Activated naive CD4-positive, alpha-beta T cell treated with anti-CD3 and anti-CD28 coated beads for 36 hours (primary cell): ENCODE measurements around the gene YIPF7. TPM values are rescaled to one million over a fixed set of nuclear protein-coding genes. Genes with fewer than 3 reads are reported as not detected.

Experiments used
- CTCF ChIA-PET: fragments of 350-600 bp; sonication (Branson Sonifier 250); formaldehyde crosslinking; loops from one replicate; lab custom pipeline; 2021; ENCODE audit warnings: antibody characterized with exemption; lab: Charles Lee
- DNase-seq: peaks from one replicate; pipeline ENCODE4 v3.0.0-alpha.2; 2020
- H3K27ac Mint-ChIP-seq: one replicate; pipeline ENCODE4 v1.8.0; 2021; ENCODE audit warnings: mild to moderate bottlenecking, mixed read lengths
- H3K27me3 Mint-ChIP-seq: one replicate; pipeline ENCODE4 v1.8.0; 2021; ENCODE audit warnings: low read depth, mixed read lengths
- H3K36me3 Mint-ChIP-seq: one replicate; pipeline ENCODE4 v1.8.0; 2021; ENCODE audit warnings: low read depth, mixed read lengths
- H3K4me1 Mint-ChIP-seq: one replicate; pipeline ENCODE4 v1.8.0; 2021; ENCODE audit warnings: low read depth, mixed read lengths
- H3K4me3 Mint-ChIP-seq: one replicate; pipeline ENCODE4 v1.8.0; 2021; ENCODE audit warnings: mild to moderate bottlenecking, moderate library complexity, mixed read lengths
- H3K9me3 Mint-ChIP-seq: one replicate; pipeline ENCODE4 v1.8.0; 2021; ENCODE audit warnings: mixed read lengths
- intact Hi-C: fragments of 100-400 bp; cut with micrococcal nuclease; formaldehyde crosslinking; loops from one replicate; pipeline ENCODE4 v1.15.1; 2023
- total RNA-seq, 2 experiments: library from RNA; stranded (reverse); gene quantifications; one replicate each; pipeline ENCODE4 v1.2.3, GENCODE V29; 2021

The YIPF7 gene
- total RNA-seq, 2 experiments from 2014 or later: not detected

DNA sequence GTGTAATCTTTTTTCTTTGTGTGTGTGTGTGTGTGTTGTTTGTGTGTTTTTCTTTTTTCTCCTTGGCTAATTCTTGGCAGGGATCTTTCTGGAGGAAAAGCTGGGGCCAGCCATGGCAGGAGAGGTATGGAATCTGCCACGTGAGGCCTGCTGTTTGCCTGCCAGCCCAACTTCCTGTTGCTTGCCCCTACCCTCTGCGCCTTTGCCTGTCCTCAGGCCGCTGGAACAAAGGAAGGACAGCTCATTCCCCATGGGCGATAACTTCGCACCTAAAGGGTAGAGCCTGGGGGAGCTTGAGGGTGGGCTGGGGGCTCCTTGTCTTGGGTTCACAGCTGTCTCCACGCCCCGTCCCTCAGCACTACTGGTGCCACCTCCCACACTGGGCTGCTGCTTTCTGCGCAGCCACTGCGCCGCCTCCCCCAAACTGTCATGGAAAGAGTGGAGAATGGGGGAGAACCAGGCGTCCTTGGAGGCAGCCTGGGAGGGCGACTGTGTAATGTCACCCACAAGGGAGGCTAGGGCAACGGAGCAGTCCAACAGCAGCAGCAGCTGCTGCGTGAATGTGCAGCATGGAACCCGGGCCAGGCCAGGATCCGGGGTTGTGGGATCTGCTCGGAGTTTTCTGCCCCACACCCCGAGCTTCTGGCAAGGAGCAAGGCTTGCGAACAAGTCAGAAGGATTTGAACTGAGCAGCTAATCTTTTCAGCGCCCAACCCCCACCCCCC, 12.3 kb upstream of the YIPF7 start:
- no peaks in the 10 kb centered on the region for H3K36me3 Mint-ChIP-seq
- CTCF ChIA-PET: interaction anchor here (0.6 kb wide), 1 partner anchor 53 kb away, joined by 4 read pairs; no protein-coding TSS in a partner anchor

DNA sequence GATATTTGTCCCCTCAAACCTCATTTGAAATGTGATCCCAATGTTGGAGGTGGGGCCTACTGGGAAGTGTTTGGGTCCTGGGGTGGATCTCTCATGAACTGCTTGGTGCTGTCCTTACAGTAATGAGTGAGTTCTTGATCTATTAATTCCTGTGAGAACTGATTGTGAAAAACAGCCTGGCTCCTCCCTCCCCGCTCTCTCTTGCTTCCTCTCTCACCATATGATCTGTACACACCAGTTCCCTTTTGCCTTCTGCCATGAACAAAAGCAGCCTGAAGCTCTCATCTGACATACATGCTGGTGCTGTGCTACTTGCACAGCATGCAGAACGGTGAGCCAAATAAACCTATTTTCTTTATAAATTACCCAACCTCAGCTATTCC, 11.2 kb upstream of the YIPF7 start:
- CTCF ChIA-PET: no interaction called here
- H3K36me3 Mint-ChIP-seq: no peaks in the 10 kb centered on the region
- no peak for DNase-seq
- H3K27ac Mint-ChIP-seq: no peak overlapping the region
- H3K27me3 Mint-ChIP-seq: peaks cover 13% of the 10 kb centered on the region
- intact Hi-C loops: no loop called here
- H3K4me3 Mint-ChIP-seq: no peak overlapping the region
- H3K9me3 Mint-ChIP-seq: no peaks in the 10 kb centered on the region
- no peaks in the 10 kb centered on the region for H3K4me1 Mint-ChIP-seq

More for the DNA sequence above, 12.3 kb upstream of the YIPF7 start:
- H3K27me3 Mint-ChIP-seq: peaks cover 9% of the 10 kb centered on the region
- no peak for DNase-seq
- H3K9me3 Mint-ChIP-seq: no peaks in the 10 kb centered on the region
- H3K27ac Mint-ChIP-seq: no peak overlapping the region
- H3K4me1 Mint-ChIP-seq: no peaks in the 10 kb centered on the region
- intact Hi-C loops: no loop called here
- H3K4me3 Mint-ChIP-seq: no peak overlapping the region

DNA sequence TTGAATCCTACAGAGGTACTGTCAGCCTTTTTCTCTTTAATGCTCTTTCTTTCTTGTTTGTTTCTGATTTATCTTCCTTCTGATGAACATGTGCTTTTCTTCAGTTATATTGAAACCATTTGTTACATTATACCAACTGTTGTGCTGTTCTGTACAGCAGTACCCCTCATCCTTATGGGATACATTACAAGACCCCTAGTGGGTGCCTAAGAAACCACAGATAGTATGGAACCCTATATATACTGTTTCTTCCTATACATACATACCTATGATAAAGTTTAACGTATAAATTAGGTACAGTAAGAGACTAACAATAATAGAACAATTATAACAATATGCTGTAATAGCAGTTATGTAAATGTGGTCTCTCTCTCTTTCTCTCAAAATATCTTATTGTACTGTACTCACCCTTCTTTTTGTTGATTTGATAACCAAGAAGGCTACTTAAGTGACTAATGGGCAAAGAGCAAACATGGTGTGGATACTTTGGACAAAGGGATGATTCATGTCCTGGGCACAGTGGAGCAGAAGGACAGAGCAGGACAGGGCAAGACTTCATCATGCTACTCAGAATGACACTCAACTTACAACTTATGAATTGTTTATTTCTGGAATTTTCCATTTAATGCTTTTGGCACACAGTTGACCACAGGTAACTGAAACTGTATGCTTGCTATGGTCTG, 10.7 kb upstream of the YIPF7 start:
- no peak for DNase-seq
- peaks cover 14% of the 10 kb centered on the region for H3K27me3 Mint-ChIP-seq
- no peaks in the 10 kb centered on the region for H3K36me3 Mint-ChIP-seq
- H3K4me3 Mint-ChIP-seq: no peak overlapping the region
- intact Hi-C loops: no loop called here
- no peaks in the 10 kb centered on the region for H3K9me3 Mint-ChIP-seq
- H3K27ac Mint-ChIP-seq: no peak overlapping the region
- CTCF ChIA-PET: no interaction called here
- H3K4me1 Mint-ChIP-seq: no peaks in the 10 kb centered on the region

DNA sequence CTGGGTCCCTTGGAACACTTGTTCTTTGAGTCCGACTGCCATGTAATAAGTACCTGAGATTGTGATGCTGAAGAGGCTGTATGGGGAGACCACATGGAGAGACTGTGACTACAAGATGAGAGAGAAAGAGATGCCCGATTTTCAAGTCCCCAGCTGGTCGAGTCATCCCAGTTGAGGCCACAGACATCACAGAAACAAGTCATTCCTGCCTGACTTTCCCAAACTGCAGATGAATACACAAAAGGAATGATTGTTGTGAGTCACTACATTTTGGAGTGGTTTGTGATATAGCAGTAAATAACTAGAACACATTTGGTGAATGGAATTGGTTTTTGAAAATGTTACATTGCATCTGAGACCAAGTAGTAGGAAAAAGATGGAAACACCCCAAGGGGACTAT, 9.0 kb upstream of the YIPF7 start:
- CTCF ChIA-PET: no interaction called here
- Mint-ChIP-seq H3K4me1 (no peaks in the 10 kb centered on the region), H3K36me3 (no peaks in the 10 kb centered on the region), H3K9me3 (no peaks in the 10 kb centered on the region), H3K27ac (no peak overlapping the region), H3K4me3 (no peak overlapping the region), H3K27me3 (peaks cover 14% of the 10 kb centered on the region)
- no peak for DNase-seq
- intact Hi-C loops: no loop called here

DNA sequence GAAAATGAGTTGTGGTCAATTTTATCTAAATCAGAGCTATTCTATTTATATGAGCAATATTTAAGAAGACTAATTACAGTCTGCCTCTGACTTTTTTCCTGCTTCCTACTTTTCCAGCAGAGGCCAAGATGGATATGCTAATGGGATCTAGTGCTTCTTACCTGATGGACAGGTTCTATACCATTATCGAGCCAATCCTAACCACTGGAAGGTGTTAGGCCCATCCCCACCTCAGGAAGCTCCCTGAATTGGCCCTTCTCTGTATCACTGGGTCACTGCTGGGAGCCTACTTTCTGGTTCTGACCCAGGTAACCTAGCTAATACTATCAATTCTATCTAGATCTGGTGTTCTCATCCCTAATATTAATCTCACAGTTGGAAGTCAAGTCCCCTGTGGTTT, 577 bp upstream of the YIPF7 start:
- Mint-ChIP-seq H3K36me3 (no peaks in the 10 kb centered on the region), H3K27ac (no peak overlapping the region), H3K27me3 (peaks cover 5% of the 10 kb centered on the region), H3K4me1 (no peaks in the 10 kb centered on the region), H3K4me3 (no peak overlapping the region), H3K9me3 (no peaks in the 10 kb centered on the region)
- DNase-seq: no peak
- intact Hi-C loops: no loop called here
- CTCF ChIA-PET: no interaction called here

DNA sequence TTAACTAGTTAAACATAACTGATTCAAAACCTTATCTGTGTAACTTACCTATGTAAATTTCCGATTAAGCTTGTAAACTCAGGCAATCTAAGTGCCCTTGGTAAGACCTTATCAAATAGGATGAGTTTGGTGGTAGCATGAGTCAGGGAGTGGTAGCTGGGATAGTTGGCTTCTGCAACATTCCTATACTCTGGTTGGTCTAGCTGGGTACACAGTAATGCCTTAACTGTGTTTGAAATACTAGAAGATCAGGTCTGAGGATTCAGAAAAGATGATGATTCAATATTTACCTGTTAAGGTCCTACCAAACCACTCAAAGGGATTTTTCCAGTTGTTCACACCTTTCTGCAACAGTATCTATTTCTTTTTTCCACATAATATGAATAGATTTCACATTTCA, 5.3 kb downstream of the YIPF7 start:
- CTCF ChIA-PET: no interaction called here
- H3K36me3 Mint-ChIP-seq: peaks cover 3% of the 10 kb centered on the region
- H3K9me3 Mint-ChIP-seq: peaks cover 16% of the 10 kb centered on the region
- no peak for DNase-seq
- no peak overlapping the region for H3K27ac Mint-ChIP-seq
- H3K4me1 Mint-ChIP-seq: no peaks in the 10 kb centered on the region
- H3K4me3 Mint-ChIP-seq: no peak overlapping the region
- intact Hi-C loops: no loop called here
- peaks cover 4% of the 10 kb centered on the region for H3K27me3 Mint-ChIP-seq

DNA sequence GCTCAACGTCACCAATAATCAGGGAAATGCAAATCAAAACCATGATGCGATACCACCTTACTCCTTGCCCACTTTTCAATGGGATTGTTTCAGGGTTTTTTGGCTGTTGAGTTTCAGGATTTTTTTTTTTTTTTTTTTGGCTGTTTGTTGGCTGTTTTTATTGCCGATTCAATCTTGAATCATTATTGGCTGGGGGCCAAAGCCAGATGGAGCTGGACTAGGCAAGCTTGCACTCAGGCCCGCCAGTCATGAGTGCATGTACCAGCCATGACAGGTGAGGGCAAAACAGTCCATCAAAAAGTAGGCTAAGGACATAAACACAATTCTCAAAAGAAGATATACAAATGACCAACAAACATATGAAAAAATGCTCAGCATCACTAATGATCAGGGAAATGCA, 13.3 kb downstream of the YIPF7 start:
- intact Hi-C loops: no loop called here
- Mint-ChIP-seq H3K4me1 (no peaks in the 10 kb centered on the region), H3K27ac (no peak overlapping the region), H3K4me3 (no peak overlapping the region), H3K27me3 (peaks cover 19% of the 10 kb centered on the region), H3K36me3 (no peaks in the 10 kb centered on the region), H3K9me3 (peaks cover 5% of the 10 kb centered on the region)
- CTCF ChIA-PET: no interaction called here
- no peak for DNase-seq

DNA sequence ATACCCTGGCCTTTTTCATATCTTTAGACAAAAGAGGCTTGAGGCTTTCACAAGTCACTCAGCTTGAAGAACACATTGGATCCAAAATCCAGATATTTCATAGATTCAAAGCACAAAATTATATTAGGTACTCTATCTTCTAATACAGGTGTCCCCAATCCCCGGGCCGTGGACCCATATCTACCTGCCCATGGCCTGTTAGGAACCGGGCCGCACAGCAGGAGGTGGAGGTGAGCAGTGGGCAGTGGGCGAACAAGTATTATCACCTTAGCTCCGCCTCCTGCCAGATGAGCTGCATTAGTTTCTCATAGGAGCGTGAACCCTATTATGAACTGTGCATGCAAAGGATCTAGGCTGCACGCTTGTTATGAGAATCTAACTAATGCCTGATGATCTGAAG, 18.7 kb downstream of the YIPF7 start:
- no peaks in the 10 kb centered on the region for H3K36me3 Mint-ChIP-seq
- no peak overlapping the region for H3K4me3 Mint-ChIP-seq
- DNase-seq: no peak
- no peak overlapping the region for H3K27ac Mint-ChIP-seq
- intact Hi-C loops: no loop called here
- CTCF ChIA-PET: no interaction called here
- peaks cover 10% of the 10 kb centered on the region for H3K27me3 Mint-ChIP-seq
- peaks cover 2% of the 10 kb centered on the region for H3K4me1 Mint-ChIP-seq
- no peaks in the 10 kb centered on the region for H3K9me3 Mint-ChIP-seq

DNA sequence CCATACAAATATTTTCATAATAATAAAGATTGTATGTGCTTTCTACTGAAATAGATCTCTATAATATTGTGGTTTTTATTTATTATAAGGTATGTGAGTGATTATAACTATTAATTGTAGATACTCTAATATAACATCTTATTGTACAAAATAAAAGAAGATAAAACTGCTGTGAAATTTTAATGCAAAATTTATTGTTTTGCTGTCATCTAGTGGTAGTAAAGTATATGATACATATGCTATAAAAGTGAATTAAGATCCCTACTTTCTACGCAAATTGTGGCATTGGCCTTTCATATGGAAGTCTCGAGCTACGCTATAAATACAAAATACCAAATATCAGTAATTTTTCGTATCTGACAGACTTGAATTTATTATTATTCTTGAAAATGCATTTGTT, 19.3 kb downstream of the YIPF7 start:
- Mint-ChIP-seq H3K9me3 (no peaks in the 10 kb centered on the region), H3K4me1 (peaks cover 2% of the 10 kb centered on the region), H3K27me3 (peaks cover 8% of the 10 kb centered on the region), H3K27ac (no peak overlapping the region), H3K4me3 (no peak overlapping the region), H3K36me3 (no peaks in the 10 kb centered on the region)
- CTCF ChIA-PET: no interaction called here
- no peak for DNase-seq
- intact Hi-C loops: no loop called here

DNA sequence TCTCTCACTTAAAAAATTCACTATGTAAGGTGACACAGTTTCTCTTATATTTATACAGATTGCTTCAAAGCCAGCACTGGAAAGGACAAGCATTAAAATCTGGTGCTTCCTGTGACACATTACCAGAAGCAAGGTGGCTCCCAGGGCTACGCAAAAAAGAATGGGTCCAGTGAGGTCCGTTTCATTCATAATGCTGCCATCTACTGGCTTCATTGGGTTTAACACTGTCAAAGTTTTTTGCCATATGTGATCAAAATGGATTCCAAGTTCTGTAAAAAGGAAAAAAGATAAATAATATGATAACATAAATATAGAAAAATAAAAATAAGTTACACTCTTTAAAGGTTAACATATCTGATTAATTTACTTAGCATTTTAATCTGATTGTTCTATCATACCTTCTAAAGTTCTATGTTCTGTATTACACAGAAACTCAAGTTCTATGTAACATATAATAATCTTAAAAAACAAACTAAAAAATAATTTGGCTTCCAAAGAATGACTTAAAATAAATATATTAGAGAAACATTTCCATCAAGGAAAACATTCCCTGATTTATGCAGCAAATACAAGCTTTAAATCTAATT, 22.1 kb downstream of the YIPF7 start:
- CTCF ChIA-PET: interaction anchor here (0.6 to 1.0 kb wide), 3 partner anchors 18 to 398 kb away, joined by 3 read pairs; no protein-coding TSS in a partner anchor
- Mint-ChIP-seq H3K36me3 (no peaks in the 10 kb centered on the region), H3K27ac (no peak overlapping the region), H3K27me3 (peaks cover 2% of the 10 kb centered on the region), H3K4me3 (no peak overlapping the region), H3K4me1 (peaks cover 2% of the 10 kb centered on the region), H3K9me3 (no peaks in the 10 kb centered on the region)
- intact Hi-C loops: loop anchor here (1.0 kb wide), 4 partner anchors 180 to 1634 kb away; no protein-coding TSS in a partner anchor
- peak; percentile 63 for DNase-seq

DNA sequence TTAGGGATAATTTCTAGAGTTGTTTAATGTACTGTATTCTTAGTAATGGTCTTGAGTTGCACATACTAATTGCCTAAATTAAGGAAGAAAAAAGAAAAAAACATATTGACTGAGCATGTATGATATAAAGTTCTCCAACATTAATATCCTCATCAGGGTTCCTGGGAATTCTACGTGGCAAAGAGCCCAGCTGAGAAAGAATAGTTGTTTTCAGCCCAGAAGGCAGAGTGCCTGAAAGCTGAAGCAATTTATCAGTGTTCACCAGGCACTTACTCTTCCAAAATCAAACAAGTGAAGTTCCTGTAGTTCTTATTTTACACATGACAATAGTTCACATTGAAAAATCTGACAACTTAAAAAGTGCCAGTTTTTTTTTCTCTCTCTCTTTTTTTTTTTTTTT, 27.7 kb downstream of the YIPF7 start:
- no peaks in the 10 kb centered on the region for H3K9me3 Mint-ChIP-seq
- CTCF ChIA-PET: no interaction called here
- H3K36me3 Mint-ChIP-seq: no peaks in the 10 kb centered on the region
- DNase-seq: no peak
- H3K4me3 Mint-ChIP-seq: no peak overlapping the region
- intact Hi-C loops: no loop called here
- H3K27me3 Mint-ChIP-seq: no peaks in the 10 kb centered on the region
- no peaks in the 10 kb centered on the region for H3K4me1 Mint-ChIP-seq
- no peak overlapping the region for H3K27ac Mint-ChIP-seq

DNA sequence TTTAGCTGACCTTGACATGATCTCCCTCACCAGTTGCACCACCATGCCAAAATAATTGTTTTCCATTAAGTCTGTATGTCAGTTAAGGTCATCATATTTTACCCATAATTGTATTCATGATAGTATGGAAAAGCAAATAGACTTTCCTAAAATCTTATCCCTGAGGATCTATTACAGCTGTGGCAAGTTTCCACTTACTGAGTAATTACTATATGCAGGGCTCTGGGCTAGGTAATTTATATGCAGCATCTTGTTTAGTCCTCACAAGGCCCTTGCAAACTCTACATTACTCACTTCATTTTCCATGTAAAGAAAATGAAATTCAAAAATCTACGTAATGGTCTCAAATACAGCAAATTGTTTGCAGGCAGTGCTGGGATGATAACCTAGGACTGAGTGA, 34.8 kb downstream of the YIPF7 start:
- no peaks in the 10 kb centered on the region for H3K27me3 Mint-ChIP-seq
- CTCF ChIA-PET: no interaction called here
- no peaks in the 10 kb centered on the region for H3K4me1 Mint-ChIP-seq
- H3K4me3 Mint-ChIP-seq: no peak overlapping the region
- intact Hi-C loops: no loop called here
- H3K36me3 Mint-ChIP-seq: no peaks in the 10 kb centered on the region
- no peak for DNase-seq
- H3K9me3 Mint-ChIP-seq: no peaks in the 10 kb centered on the region
- no peak overlapping the region for H3K27ac Mint-ChIP-seq

DNA sequence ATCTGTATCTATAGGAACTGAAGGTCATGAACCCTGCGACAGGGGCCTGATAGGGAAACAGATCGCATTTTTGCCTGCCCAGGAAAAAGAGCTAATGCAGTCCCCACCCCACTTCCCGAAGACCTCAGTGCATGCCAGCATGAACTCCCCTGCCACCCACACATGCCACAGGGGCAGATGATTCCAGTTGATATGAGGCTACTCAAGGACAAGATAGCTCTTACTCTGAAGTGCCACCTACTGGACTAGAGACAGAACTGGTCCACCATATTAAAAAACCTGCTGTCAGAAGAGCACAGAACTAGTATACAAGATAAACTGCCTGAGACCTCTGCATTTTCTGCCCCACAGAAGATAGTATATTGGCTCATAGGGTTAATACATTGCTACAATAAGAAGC, 68.0 kb downstream of the YIPF7 start:
- Mint-ChIP-seq H3K9me3 (peaks cover 10% of the 10 kb centered on the region), H3K4me1 (no peaks in the 10 kb centered on the region), H3K4me3 (no peak overlapping the region), H3K27ac (no peak overlapping the region), H3K27me3 (peaks cover 9% of the 10 kb centered on the region), H3K36me3 (no peaks in the 10 kb centered on the region)
- intact Hi-C loops: no loop called here
- no peak for DNase-seq
- CTCF ChIA-PET: interaction anchor here (0.6 kb wide), 1 partner anchor 363 kb away, joined by 3 read pairs; no protein-coding TSS in a partner anchor
